Activated effector memory CD4-positive, alpha-beta T cell treated with anti-CD3 and anti-CD28 coated beads, Interleukin-2, amount 50 U/mL, for 16 hours (primary cell): ENCODE data around the gene GNG2.

ENCODE experiments used
- DNase-seq: peaks from one replicate; pipeline ENCODE4 v3.0.0-alpha.2; 2020

The GNG2 gene

DNA sequence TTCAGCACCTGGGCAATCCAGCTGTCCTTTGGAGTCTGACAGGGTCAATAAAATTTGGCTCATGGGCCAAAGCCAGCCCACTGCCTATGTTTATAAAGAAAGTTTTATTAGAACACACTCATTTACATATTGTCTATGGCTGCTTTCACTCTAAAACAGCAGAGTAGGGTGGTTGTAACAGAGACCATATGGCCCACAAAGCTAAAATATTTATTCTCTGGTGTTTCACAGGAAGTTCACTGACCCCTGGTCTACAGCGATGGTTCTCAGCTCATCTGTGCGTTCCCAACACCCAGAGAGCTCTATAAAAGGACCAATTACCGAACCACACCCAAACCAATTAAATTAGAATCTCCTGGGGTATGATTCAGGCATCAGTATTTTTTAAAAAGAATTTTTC lies 91.2 kb downstream of the GNG2 start:
- no peak for DNase-seq

- no peak for DNase-seq
Observed at GRCh38 chr14:51954031-51954430, 93.6 kb downstream of the GNG2 start.

DNA sequence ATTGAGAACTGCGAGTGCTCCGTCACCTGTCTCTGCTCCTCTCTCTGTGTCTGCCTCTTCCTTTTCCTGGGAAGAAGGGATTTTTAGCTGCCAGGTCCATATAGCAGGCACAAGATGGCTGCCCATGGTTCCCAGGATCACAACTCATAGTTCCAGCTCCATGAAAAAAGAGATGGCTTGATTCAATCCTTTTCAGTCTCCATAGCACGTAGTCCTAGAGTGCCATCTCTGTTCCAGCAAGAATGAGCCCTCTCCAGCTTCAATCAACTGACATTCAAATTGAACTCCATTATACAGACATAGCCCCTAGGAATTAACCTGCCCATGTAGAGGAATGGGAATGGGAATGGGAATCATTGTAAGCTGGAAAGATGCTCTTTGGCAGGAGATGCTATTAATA lies 94.2 kb downstream of the GNG2 start:
- DNase-seq = no peak

DNA sequence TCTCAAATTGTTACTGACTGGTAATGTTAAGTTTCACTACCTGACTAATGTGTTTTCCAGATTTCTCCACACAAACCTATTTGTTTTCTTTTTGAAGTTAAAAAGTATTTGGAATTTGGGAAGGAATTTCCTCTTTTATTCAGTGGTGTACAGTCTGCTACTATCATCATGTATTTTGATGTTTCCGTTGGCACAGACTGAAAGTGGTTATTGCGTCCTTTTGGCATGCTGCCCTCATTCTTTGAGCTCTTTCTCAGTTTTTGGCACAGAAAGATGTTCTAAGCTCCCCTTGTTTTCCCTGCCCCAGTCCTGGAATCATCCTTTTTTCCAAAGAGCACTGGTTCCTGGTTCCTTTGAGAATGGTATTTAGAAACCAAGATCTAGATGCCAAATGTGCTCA lies 97.5 kb downstream of the GNG2 start:
- no peak for DNase-seq

GRCh38 chr14:51959928-51960327 lies 99.5 kb downstream of the GNG2 start:
- no peak for DNase-seq

- no peak for DNase-seq
Observed at GRCh38 chr14:51960866-51961265, 100.5 kb downstream of the GNG2 start.

DNA sequence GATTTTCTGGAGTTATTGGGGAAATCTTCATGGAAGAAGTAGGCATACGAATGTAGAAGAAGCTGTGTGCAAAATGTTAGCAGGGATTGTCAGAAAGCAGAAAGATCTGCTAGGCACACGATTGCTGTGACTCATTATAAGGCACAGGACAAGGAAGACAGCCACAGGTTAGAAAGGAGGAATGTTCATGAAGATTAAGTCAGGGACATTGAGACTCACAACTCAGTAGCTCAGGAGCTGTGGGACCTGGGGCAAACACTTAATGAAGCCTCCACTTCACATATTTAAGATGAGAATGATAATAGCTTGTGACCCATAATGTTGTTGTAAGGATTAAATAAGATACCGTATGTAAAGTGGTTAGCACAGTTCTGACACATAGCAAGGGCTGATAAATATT lies 102.3 kb downstream of the GNG2 start:
- no peak for DNase-seq

- DNase-seq = no peak
Observed at GRCh38 chr14:51963286-51963685, 102.9 kb downstream of the GNG2 start.

GRCh38 chr14:51967521-51967920 lies 107.1 kb downstream of the GNG2 start:
- DNase-seq = no peak

DNA sequence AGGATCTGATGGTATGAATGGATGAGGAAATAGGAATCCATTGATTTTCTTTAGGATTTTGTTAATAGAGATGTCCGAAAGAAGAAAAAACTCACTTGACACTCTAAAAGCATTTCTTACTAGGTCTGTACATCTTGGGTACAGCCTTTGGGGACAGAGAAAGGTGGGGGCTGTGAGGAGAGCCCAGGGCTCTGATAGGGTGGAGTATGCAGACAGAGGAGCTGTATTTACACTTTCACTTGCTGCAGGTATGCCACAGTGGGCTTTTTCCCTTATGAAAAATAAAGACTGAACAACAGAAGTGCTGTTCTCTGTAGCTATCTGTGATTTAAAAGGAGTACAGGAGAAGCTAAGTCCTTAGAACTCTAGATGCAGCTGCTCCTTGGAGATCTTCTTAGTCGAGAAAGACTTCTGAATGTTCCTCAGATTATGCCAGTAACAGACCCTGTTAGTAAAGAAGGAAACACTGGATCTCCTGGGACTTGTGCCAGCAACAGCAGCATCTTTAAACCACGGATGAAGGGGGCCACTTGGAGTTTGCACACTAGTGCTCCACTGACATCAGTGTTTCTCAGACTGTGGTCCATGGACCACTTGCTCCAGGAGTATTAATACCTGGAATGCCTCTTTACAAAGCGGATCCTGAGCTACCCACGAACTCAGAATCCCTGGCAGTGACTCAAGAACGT lies 109.6 kb downstream of the GNG2 start:
- no peak for DNase-seq

DNA sequence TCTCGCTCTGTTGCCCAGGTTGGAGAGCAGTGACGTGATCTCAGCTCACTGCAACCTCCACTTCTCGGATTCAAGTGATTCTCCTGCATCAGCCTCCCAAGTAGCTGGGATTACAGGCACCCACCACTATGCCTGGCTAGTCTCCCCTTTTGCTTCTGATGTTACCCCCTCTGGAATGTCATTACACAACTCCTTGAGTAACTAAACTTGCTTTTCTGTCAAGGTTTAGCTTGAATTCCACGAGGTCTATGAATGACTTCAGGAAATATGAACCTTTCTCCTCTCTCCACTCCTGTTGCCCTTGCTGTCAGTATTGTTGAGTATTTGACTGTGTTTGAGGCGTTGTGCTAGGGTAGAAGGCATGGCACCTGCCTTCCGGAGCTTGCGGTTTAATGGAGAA lies 112.2 kb downstream of the GNG2 start:
- no peak for DNase-seq

DNA sequence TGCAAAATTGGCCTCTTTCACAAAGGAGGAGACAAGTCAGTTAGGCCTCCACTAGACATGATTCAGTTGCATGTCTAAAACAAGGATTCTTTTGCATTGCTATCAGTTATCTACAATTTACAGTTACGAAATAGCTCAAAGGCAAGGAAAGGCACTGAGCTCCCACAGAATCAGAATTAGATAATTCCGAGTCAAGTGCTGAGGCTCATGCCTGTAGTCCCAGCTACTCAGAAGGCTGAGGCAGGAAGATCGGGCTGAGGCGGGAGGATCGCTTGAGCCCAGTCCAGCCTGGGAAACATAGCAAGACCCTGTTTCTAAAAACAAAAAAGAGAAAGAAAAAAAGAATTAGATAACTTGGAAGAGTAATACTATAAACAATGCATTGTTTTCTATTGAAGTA lies 116.7 kb downstream of the GNG2 start:
- no peak for DNase-seq

GRCh38 chr14:51978681-51979085 lies 118.3 kb downstream of the GNG2 start:
- DNase-seq = no peak

DNA sequence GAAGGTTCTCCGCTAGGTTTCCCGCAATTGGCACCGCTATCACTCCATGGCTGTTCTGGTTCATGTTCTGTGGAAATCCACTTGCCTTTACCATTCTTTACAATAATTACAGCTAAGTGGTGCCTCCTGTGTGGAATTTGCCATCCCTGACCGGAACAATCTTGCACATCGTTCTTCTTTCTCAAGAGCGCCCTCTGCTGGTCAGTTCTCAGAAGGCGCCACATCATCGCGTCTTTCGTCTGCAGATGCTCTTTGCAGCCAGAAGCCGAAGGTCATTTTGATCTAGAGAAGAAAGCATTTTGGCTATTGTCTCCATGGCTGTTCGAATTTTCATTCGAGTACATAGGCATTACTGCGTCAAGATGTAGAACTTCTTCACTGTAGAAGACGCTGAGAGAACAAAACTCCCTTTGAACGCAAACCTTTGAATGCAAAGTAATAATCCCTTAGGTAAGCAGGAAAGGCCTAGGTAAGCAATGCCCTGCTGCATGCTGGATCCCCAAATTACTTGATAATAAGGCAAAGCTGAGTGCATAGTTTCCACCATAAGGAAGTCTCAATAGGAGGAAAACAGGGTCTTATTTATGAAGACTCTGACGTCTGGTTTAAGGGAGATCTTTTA lies 118.8 kb downstream of the GNG2 start:
- peak; percentile 92 for DNase-seq

GRCh38 chr14:51981218-51981854 lies 120.9 kb downstream of the GNG2 start:
- DNase-seq = no peak

- DNase-seq = no peak
Observed at GRCh38 chr14:51988221-51988620, 127.8 kb downstream of the GNG2 start.

DNA sequence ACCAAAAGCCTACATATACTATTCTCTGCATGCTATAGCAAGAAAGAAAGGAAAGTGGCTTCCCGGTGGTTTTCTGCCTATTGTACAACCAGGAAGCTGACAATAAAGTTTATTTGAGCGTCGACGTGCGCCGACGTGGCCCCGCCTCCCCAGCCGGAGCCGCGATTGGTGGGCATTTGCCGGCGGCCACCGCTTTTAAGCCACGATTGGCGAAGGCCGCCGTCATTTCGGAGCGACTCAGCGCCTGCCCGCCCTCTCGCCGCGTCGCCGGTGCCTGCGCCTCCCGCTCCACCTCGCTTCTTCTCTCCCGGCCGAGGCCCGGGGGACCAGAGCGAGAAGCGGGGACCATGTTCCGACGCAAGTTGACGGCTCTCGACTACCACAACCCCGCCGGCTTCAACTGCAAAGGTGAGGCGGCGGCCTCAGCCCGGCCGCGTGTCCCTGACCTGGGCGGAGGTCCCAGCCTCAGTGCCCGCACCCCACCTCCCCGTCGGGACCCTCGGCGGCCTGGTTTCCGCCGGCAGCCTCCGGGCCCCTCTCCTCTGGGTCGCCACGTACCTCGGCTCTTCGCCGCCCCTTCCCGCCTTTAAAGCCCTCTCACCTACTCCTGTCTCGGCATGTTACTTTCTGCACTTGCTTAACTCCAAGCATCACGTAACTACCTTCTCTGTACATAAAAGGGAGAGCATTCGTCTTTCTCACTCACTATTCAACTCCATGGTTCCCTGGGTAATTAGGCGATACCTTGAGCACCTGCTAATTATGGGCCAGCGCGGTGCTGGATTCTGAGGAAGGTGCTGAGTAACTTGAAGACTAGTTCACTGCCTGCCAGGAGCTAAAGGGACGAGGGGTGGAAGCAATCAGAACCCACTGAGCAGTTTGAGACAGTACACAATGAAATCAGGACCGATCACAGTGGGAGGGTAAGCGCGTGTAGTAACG lies 129.2 kb downstream of the GNG2 start, which contains the start of gene RTRAF:
Gene RTRAF (plus strand): TSS at position 254 of the 942 bp plus-strand sequence. CDS start 94 bp downstream, at position 348.
- peak; percentile 97 for DNase-seq

DNA sequence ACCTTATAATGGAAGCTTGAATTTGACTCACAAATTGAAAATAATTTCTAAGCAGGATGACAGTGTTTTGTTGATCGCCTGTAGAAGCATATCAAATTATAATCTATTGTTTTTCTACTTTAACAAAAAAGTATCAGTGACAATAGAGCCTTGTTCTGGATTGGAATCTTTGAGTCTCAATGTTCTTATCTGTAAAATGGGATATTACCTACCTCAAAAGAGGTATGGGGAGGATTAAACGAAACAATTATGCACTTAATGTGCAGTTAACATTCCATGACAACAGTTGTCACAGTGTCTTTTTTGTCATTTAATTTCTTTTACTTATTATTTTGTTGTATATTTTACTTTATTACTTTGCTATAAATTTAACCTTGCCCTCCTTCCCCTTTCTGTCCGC lies 130.1 kb downstream of the GNG2 start:
- DNase-seq = no peak

GRCh38 chr14:51993285-51993920 lies 133.0 kb downstream of the GNG2 start:
- no peak for DNase-seq

GRCh38 chr14:51996148-51996746 lies 135.8 kb downstream of the GNG2 start:
- no peak for DNase-seq

- DNase-seq = no peak
Observed at GRCh38 chr14:51998348-51998747, 137.9 kb downstream of the GNG2 start.

DNA sequence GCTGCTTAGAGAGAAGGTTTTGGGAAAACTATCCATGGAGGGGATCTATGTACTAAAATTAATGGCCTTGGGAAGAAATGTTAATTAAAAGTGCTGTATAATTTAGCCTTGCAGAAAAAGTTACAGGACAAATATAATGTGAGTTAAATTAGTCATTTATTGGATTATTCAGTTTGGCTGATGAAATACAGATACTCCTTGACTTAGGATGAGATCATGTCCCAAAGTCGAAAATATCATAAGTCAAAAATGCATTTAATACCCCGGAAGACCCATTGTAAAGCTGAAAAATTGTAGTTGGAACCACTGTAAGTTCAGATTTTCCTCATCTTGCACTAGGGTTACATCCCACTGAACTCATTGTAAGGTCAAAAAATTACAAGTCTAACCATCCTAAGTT lies 138.7 kb downstream of the GNG2 start:
- DNase-seq = no peak
